ENCODE data around the gene RHCE. TPM values are rescaled to one million over a fixed set of nuclear protein-coding genes. Genes with fewer than 3 reads are reported as not detected.
"Not testable (repeated sequence)": the region's sequence is repeated elsewhere in the genome, so short reads cannot be mapped to it uniquely, and the experiment has no call there.

RHCE gene
- total RNA-seq, 4 donors from 2014 or later = 0.44 TPM; not detected in 3

DNA sequence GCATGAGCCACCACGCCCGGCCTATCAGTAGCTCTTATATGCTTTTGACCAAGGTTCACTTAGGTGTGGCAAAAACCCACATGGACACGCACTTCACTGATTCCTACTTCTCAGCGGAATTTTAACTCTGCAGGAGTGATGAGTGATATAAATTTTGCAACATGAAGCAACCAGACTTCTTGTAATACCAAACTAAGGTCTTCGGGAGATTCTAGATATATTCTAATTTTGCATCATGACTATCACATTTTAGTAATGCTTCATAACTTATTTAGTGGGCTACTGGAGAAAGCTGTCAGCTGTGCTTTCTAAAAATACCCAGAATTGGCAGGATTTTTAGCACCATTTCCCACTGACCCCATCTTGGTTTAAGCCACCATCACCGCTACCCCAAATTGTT lies 27.8 kb downstream of the RHCE start:
- TF ChIP-seq, protein P1, sequence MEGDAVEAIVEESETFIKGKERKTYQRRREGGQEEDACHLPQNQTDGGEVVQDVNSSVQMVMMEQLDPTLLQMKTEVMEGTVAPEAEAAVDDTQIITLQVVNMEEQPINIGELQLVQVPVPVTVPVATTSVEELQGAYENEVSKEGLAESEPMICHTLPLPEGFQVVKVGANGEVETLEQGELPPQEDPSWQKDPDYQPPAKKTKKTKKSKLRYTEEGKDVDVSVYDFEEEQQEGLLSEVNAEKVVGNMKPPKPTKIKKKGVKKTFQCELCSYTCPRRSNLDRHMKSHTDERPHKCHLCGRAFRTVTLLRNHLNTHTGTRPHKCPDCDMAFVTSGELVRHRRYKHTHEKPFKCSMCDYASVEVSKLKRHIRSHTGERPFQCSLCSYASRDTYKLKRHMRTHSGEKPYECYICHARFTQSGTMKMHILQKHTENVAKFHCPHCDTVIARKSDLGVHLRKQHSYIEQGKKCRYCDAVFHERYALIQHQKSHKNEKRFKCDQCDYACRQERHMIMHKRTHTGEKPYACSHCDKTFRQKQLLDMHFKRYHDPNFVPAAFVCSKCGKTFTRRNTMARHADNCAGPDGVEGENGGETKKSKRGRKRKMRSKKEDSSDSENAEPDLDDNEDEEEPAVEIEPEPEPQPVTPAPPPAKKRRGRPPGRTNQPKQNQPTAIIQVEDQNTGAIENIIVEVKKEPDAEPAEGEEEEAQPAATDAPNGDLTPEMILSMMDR (IDR thresholded peaks at IDR 0.05) = no peak
- DNase-seq (ENCODE audit: low spot score) = no peak
- ATAC-seq (ENCODE audit: low FRiP score) = no peak

DNA sequence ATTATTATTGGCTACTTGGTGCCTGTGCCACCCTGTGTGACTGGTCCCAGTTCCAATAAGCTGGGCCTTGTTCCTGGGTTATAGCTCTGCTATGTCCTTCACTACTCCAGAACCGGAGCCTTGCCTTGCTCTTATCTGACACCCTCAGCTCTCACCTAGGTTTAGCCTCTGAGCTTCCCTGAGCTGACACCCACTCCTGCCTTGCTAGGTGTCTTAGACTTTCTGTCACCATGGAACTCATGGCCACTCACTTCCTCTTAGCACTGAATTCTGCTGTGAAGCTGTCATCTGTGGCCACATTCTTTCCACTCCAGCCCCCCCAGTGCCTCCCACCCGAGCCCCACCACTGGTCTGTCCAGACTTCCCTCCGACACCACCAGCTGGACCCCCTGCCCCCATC lies 30.9 kb downstream of the RHCE start:
- not testable (repeated sequence) for ATAC-seq (ENCODE audit: low FRiP score); DNase-seq (ENCODE audit: low spot score)

DNA sequence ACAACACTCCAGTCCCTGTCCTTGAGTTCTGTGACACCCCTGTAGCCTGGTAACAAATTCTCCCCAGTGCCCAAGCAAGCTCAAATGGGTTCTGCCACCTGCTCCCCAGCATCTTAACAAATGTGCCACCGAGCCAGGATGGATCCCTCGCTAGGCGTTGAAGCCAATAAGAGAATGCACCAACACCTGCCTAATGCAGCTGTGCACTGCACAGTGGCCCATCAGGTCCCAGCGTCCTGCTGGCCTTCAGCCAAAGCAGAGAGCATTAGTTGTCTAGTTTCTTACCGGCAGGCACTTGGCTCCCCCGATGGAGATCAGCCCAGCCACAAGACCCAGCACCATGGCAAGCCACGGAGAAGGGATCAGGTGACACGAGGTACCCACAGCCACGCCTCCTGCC lies 31.9 kb downstream of the RHCE start:
- not testable (repeated sequence) for ATAC-seq (ENCODE audit: low FRiP score); DNase-seq (ENCODE audit: low spot score)

DNA sequence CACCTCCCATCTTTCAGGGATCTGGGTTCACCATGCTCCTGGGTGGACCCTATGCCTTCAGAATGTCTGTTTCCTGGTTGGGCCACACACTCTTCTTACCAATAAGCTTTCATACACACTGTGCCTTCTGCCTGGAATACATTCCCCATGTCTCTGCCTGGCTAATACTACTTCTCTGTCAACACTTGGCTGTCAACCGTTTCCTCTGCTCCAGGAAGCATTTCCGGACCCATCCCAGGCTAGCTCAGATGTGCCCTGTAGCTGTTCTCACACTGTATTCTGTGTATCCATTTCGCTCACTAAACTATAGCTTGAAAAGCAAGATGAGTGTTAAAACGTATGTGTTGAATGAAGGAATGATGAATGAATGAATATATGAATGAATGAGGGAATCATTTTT lies 33.5 kb downstream of the RHCE start:
- not testable (repeated sequence) for ATAC-seq (ENCODE audit: low FRiP score); DNase-seq (ENCODE audit: low spot score)

DNA sequence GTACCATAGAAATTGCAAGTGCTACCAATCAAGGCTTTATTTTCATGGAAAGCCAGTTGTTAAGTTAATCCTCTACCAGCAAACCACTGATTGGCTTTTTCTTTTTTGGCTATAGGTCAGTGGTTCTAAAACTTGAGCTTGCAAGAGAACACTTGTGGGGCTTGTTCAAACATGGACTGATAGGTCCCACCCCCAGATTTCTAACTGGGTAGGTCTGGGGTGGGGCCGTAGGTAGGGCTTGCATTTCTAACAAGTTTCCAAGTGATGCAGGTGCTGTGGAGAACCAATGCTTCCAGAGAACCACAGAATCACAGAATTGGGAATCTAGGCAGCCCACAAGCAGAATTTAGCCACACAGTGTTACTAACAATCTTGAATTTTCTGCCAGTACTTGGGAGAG lies 36.8 kb downstream of the RHCE start:
- not testable (repeated sequence) for ATAC-seq (ENCODE audit: low FRiP score); DNase-seq (ENCODE audit: low spot score)

DNA sequence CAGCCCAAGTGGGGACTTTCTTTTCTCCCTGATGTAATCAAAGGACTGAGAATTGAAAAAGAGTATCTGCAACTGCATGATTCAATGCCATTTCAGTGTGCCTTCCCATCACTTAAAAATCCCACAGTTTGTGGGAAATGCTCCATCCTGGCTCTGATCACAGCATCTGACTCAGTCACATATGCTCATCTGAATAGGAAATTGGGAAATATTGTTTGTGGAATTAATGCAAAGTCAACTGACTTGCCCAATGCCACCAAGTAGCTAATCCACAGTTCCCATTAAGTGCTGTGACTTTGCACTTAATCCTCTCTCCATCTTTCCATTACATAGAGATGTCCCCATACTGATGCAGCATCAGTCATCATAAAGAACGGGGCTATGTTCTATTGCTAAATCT lies 37.5 kb downstream of the RHCE start:
- not testable (repeated sequence) for DNase-seq (ENCODE audit: low spot score); ATAC-seq (ENCODE audit: low FRiP score)

DNA sequence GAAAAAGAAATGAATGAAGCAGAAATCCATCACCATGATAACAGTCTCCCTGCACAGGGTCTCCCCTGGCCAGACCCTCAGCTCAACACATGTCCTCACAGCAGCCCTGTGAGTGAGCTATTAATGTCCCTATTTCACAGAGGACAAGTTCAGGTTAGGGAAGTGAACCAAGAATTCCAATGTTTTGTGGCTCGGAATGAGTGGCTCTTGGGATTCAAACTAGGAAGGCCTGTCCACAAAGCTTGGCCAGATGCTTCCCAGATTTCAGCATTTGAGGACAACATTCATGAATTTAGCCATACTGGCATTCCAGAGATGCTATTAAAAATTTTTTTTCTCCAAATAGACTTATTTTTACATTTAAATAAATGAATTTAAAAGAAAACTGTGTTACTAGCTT lies 38.1 kb downstream of the RHCE start:
- DNase-seq (ENCODE audit: low spot score); ATAC-seq (ENCODE audit: low FRiP score): not testable (repeated sequence)

DNA sequence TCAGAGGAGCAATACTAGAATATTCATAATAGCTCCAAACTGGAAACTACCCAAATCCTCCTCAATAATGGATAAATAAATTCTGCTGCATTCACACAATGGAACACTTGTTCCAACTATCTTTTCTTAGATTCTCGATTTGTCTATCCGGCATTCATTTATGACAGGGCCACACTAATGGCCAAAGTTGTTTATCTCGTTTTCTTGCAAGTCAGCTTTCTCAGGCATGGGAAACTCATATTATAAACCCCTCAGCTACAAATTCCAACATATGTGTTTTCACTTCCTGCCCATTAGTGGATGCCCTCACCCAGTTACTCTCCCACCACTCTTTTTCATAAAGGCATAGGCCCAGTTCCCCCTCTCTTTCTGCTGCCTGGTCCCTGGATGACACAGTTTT lies 42.3 kb downstream of the RHCE start:
- not testable (repeated sequence) for DNase-seq (ENCODE audit: low spot score)

DNA sequence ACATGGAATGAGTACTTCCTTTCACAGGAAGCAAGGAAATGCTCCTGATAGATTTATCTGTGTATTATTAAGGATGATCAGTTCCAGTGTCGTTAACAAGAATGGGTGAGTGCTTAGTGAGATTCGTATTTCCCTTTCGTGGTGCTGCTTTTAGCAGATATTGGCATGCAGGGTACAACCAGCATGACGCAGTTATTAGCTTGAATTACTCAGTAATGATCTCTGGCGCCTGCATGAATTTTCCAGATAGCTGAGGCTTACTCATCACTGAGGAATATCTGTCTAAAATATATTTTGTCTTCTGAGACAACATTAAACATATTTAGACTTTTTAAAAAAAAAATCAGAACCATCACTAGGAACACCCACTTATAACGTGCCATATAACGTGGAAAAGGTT lies 48.9 kb downstream of the RHCE start:
- not testable (repeated sequence) for DNase-seq (ENCODE audit: low spot score)
- peak; percentile 86 for ATAC-seq (ENCODE audit: low FRiP score)

More for the DNA sequence above, 42.3 kb downstream of the RHCE start:
- ATAC-seq (ENCODE audit: low FRiP score) = not testable (repeated sequence)

DNA sequence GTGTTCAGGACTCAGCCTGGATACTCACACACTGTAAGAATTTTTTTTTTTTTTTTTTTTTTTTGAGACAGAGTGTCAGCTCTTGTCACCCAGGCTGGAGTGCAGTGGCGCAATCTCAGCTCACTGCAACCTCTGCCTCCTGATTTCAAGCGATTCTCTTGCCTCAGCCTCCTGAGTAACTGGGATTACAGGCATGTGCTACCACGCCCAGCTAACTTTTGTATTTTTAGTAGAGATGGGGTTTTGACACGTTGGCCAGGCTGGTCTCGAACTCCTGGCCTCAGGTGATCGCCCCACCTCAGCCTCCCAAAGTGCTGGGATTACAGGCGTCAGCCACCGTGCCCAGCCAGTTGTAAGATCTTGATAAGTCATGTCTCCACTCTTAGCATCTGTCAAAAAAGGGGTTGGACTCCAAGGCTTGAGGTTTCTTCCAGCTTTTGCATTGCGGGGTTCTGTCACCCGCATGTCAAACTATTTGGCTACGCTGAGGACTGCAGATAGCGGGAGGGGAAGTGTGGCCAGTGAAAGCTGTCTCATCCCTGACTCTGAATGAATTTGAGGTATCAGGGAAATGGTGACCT lies 50.8 kb downstream of the RHCE start:
- ATAC-seq (ENCODE audit: low FRiP score); DNase-seq (ENCODE audit: low spot score): not testable (repeated sequence)

DNA sequence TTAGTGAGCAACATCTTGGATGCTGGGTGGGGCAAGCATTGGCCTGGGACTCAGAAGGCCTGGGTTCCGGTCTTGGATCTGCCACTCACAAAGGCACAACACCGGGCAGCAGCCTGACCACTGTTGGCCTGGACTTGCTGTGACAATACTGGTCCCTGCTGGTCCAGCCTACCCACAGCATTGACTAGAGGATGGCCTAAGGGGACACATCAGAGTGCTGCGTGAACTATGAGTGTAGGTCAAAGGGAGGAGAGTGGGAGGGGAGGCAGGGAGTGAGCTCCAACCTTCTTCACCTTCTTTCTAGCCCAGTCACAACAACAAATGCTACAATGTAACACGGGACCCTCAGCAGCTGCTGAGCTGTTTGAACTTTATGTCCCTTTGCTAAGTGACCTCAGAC lies 51.4 kb downstream of the RHCE start:
- DNase-seq (ENCODE audit: low spot score) (no peak), ATAC-seq (ENCODE audit: low FRiP score) (no peak)
- TF ChIP-seq, protein P1 (IDR thresholded peaks at IDR 0.05) = no peak

DNA sequence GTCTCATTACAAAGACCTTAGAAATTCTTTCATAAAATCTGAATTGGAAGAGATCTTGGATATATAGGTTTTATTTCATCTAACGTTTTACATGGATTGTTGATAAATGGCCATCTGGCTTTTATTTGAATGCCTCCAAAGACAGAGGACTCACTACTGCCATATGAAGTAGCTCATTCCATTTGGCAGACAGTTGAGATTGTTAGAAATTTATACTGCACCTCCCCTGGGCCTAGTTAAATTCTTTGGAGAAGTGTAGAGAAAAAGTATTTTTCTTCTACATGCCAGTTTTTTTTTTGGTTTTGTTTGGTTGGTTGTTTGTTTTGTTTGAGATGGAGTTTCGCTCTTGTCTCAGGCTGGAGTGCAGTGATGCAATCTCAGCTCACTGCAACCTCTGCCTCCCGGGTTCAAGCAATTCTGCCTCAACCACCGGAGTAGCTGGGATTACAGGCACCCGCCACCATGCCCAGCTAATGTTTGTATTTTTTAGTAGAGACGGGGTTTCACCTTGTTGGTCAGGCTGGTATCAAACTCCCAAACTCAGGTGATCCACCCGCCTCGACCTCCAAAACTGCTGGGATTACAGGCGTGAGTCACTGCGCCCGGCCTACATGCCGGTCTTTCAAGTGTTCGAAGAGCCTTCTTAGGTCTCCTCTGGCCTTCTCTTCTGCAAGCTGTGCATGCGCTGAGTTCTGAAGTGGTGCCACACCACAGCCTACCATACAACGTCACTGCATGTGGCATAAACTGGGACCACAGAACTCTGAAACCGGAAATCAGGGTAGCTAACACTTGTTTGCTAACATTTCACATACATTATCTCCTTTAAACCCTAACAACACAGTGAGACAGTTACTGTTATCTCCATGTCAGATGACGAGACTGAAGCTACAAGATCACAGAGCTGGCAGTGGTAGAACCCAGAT lies 57.7 kb downstream of the RHCE start:
- not testable (repeated sequence) for DNase-seq (ENCODE audit: low spot score); ATAC-seq (ENCODE audit: low FRiP score)

Data from omental fat pad (tissue), 4 donors.